Astrocyte of the spinal cord (primary cell): ENCODE measurements around the gene TMED10.

Source experiments
- DNase-seq: peaks from one replicate; pipeline ENCODE4 v3.0.0; 2011; ENCODE audit warnings: low read depth, low spot score
- H3K4me3 ChIP-seq: 2 replicates; pipeline ENCODE4 v1.5.1; 2011; ENCODE audit warnings: low read depth, mild to moderate bottlenecking, low read length, moderate library complexity
- in situ Hi-C: cut with HindIII; loops from 2 replicates; pipeline ENCODE4 v1.10.0; 2017; ENCODE audit warnings: low sequenced_read_pairs
- TF ChIP-seq, protein P1 (sequence below): IDR thresholded peaks from 2 replicates; pipeline ENCODE4 v1.5.1; 2012; ENCODE audit warnings: low read depth, mild to moderate bottlenecking, low read length, inconsistent platforms

Gene TMED10

DNA sequence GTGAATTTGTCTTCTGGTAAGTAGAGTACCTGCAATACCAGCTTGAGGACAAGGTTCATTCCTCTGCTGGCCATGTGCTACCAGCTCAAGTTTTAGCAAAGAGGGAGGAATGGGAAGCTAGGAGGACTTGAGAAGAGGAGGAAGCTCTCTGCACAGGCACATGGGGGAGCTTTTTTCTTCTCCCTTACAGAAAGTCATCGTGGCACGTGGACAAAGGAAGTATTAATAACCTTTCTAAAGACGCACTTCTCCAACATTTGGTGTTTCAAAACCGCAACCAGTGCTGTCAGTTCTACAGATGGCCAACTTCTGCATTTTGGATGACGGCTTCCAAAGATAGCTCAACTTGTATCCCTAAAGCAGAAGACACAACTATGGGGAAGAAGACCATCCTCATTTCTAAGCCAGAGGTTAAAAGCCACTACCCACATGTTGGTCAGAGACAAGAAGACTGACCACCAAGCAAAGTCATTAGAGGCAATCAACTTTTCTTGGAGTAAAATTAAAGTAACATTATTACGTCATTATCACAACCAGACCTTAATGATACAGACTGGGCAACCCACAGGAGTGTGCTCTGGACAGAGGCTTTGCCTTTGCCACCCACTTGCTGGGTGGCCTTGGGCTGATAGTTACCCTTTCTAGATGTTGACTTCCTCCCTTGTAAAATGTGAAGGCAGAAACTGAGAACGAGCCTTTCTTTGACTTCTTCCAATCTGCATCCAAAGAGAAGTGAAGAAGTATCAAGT, 12.3 kb upstream of the TMED10 start:
- DNase-seq: no peak
- TF ChIP-seq, protein P1, sequence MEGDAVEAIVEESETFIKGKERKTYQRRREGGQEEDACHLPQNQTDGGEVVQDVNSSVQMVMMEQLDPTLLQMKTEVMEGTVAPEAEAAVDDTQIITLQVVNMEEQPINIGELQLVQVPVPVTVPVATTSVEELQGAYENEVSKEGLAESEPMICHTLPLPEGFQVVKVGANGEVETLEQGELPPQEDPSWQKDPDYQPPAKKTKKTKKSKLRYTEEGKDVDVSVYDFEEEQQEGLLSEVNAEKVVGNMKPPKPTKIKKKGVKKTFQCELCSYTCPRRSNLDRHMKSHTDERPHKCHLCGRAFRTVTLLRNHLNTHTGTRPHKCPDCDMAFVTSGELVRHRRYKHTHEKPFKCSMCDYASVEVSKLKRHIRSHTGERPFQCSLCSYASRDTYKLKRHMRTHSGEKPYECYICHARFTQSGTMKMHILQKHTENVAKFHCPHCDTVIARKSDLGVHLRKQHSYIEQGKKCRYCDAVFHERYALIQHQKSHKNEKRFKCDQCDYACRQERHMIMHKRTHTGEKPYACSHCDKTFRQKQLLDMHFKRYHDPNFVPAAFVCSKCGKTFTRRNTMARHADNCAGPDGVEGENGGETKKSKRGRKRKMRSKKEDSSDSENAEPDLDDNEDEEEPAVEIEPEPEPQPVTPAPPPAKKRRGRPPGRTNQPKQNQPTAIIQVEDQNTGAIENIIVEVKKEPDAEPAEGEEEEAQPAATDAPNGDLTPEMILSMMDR: no peak
- H3K4me3 ChIP-seq: no peak overlapping the region
- in situ Hi-C loops: no loop called here

DNA sequence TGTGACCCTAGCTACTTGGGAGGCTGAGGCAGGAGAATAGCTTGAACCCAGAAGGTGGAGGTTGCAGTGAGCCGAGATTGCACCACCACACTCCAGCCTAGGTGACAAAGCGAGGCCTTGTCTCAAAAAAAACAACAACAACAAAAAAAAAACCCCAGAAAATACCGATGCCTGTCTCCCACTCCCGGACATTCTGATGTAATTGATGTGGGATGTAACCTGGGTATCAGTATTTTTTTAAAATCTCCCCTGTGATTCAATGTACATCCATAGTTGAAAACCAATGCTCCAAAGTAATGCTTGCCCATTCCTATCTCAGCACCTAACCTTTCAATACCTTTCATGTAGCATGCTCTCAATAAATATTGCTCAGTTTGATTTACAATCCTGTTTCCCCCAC, 11.7 kb upstream of the TMED10 start:
- TF ChIP-seq, protein P1: no peak
- no peak overlapping the region for H3K4me3 ChIP-seq
- no peak for DNase-seq
- in situ Hi-C loops: no loop called here

DNA sequence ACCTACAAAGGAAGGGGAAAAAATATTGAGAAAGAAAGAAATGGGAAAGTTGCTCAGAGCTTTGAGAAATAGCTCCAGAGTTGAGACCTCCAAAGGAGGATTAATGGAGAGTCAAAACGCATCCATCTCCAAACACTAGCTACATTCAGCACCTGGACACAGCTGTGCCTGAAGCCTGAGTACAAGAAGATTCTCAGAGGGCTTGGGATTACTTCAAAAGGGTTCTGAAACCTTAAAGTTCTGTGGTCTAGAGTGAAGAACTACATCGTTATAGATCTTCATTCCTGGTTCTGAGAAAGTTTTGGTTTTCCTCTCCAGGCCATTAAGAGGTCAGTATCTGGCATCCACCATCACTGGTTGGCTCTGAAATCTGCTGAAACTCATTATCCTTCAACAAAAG, 10.5 kb upstream of the TMED10 start:
- no peak for DNase-seq
- in situ Hi-C loops: no loop called here
- H3K4me3 ChIP-seq: no peak overlapping the region
- TF ChIP-seq, protein P1: no peak

DNA sequence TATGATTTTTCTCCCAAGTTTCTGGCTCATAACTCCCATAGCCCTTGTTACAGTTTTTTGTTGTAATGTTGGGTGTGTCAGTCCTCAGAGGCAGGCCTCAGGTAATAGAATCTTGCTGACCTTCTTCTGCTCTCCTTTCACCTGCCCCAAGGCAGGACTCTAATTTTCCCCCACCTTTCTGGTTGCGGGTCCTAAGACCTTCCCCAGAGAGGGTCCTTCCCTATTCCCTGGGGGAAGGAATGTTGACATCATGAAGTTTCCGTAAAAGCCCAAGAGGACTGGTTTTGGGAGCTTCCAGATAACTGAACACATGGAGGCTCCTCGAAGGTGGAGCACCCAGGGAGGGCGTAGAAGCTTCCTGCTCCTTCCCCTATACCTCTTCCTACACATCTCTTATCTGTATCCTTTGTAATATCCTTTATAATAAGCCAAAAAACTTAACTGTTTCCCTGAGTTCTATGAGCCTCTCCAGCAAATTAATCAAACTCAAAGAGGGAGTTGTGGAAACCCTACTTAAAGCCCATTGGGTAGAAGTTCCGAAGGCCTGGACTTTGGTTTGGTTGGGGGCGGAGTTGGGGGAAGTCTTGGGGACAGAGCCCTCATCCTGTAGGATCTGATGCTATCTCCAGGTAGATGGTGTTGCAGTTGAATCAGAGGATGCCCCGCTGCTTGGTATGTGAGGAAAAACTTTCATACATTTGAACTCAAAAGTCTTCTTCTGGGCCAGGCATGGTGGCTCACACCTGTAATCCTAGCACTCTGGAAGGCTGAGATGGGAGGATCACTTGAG, 9.0 kb upstream of the TMED10 start:
- DNase-seq: no peak
- in situ Hi-C loops: no loop called here
- no peak overlapping the region for H3K4me3 ChIP-seq
- TF ChIP-seq, protein P1: no peak

DNA sequence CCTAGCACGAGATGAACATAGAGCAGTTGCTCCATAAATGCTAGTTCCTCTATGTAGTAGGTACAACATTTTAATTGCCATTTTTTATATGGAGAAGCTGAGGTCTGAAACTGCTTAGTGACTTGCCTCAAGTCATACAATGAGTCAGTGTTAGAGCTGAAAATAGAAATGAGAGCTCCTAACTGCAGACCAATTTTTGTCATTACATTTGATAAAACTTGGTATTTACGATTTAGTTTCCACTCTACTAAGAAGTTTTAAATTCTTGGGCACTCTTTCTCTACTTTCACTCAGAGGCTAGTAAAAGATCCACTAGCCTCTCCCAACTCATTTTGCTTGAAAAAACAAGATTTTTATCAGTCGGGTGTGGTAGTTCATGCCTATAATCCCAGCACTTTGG, 8.1 kb upstream of the TMED10 start:
- DNase-seq: peak; percentile 28
- TF ChIP-seq, protein P1: no peak
- no peak overlapping the region for H3K4me3 ChIP-seq
- in situ Hi-C loops: no loop called here

DNA sequence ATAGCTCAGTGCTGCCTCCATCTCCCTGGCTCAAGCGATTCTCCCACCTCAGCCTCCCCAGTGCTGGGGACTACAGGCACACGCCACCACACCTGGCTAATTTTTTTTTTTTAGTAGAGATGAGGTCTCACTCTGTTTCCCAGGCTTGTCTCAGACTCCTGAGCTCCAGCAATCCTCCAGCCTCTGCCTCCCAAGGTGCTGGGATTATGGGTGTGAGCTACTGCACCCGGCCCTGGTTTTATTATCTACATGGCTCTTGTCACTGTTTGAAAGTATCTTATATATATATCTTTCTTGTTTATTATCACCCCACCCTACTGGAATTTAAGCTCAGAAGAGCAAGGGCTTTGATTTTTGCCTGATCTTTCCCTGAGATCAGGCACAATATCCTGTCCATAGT, 7.6 kb upstream of the TMED10 start:
- in situ Hi-C loops: no loop called here

More for the DNA sequence above, 7.6 kb upstream of the TMED10 start:
- DNase-seq: no peak
- no peak overlapping the region for H3K4me3 ChIP-seq
- TF ChIP-seq, protein P1: no peak
